ENCODE measurements around the gene KRT81. TPM values are rescaled to one million over a fixed set of nuclear protein-coding genes. Genes with fewer than 3 reads are reported as not detected.

Gene KRT81
- total RNA-seq, 4 donors from 2014 or later, result 0.19 to 0.42 TPM; not detected in 2

DNA sequence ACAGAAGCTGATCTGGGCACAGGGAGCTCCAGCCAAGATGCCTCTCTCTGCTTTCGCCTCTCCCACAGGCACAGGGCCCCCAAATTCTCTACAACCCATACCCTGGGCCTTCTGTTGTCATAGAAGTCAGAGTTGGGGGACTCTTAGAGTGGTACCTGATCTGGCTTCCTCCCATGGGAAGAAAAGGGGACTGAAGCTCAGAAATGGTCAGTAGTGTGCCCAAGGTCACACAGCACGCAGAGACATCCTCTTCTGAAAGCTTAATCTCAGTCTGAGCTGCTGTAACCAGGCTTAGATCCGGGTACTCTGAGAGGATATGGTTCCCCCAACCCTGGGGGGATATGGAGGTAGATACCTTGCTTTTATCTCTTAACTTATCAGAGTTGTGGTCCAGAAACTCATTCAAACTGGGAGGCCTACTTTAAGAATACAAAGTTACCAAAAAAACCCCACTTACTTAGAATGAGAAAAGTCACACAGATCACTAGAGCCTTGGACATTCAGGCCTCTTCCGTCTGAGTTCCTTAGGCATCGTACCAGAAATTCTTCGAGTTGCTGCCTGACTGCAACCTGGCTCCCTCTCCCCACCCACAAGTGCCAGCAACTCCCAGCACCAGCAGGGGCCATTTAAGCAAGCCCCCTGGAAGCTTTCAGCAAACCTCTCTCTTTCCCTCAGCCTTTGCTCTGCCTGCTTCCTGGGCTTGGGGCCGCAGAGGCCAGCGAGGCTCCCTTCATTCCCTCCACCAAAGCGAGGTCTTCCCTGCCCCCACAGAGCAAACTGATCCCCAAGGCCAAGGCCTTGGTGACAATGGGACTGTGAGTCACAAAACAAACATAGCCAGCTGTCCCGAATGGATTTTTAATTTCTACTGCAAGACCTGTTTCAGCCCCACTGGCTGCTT is 44.4 kb downstream of the KRT81 start:
- intact Hi-C loops (cut with DNase I), result no loop called here
- DNase-seq (ENCODE audit: extremely low spot score), result no peak
- Histone ChIP-seq H3K27me3 (peaks cover 0 to 30% (median 0%) of the 10 kb centered on the region in 4 donors), H3K4me3 (no peak overlapping the region), H3K27ac (replicated peaks in 1 of 4) (peak overlapping the region in 1 of 4 donors; percentile 15), H3K9me3 (no peaks in the 10 kb centered on the region), H3K36me3 (no peaks in the 10 kb centered on the region), H3K4me1 (peaks cover 28 to 67% (median 59%) of the 10 kb centered on the region in 4 donors)
- TF ChIP-seq POLR2AphosphoS5 (IDR thresholded peaks at IDR 0.05), result no peak
- TF ChIP-seq POLR2A (IDR thresholded peaks at IDR 0.05; ENCODE audit: low read depth), result no peak
- TF ChIP-seq, protein P1, sequence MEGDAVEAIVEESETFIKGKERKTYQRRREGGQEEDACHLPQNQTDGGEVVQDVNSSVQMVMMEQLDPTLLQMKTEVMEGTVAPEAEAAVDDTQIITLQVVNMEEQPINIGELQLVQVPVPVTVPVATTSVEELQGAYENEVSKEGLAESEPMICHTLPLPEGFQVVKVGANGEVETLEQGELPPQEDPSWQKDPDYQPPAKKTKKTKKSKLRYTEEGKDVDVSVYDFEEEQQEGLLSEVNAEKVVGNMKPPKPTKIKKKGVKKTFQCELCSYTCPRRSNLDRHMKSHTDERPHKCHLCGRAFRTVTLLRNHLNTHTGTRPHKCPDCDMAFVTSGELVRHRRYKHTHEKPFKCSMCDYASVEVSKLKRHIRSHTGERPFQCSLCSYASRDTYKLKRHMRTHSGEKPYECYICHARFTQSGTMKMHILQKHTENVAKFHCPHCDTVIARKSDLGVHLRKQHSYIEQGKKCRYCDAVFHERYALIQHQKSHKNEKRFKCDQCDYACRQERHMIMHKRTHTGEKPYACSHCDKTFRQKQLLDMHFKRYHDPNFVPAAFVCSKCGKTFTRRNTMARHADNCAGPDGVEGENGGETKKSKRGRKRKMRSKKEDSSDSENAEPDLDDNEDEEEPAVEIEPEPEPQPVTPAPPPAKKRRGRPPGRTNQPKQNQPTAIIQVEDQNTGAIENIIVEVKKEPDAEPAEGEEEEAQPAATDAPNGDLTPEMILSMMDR (IDR thresholded peaks at IDR 0.05), result no peak
- TF ChIP-seq EP300 (IDR thresholded peaks at IDR 0.05), result no peak
- 72% methylated on average over 10 of the region's 10 CpGs for WGBS

GRCh38 chr12:52245962-52246569 is 45.3 kb downstream of the KRT81 start:
- H3K9me3 ChIP-seq, result no peaks in the 10 kb centered on the region
- intact Hi-C loops (cut with DNase I), result no loop called here
- H3K27me3 ChIP-seq, result peaks cover 0 to 30% (median 0%) of the 10 kb centered on the region in 4 donors
- TF ChIP-seq POLR2AphosphoS5 (IDR thresholded peaks at IDR 0.05), result no peak
- DNase-seq (ENCODE audit: extremely low spot score), result no peak
- WGBS, result 79% methylated on average over 7 of the region's 7 CpGs
- no peak overlapping the region for H3K27ac ChIP-seq (replicated peaks in 1 of 4)
- no peaks in the 10 kb centered on the region for H3K36me3 ChIP-seq
- H3K4me1 ChIP-seq, result peaks cover 28 to 67% (median 59%) of the 10 kb centered on the region in 4 donors
- H3K4me3 ChIP-seq, result no peak overlapping the region

GRCh38 chr12:52245259-52245961 is 45.9 kb downstream of the KRT81 start:
- peaks cover 28 to 67% (median 59%) of the 10 kb centered on the region in 4 donors for H3K4me1 ChIP-seq
- intact Hi-C loops (cut with DNase I), result no loop called here
- TF ChIP-seq EP300 (IDR thresholded peaks at IDR 0.05), result no peak
- no peak for TF ChIP-seq POLR2A (IDR thresholded peaks at IDR 0.05; ENCODE audit: low read depth)
- no peak for TF ChIP-seq POLR2AphosphoS5 (IDR thresholded peaks at IDR 0.05)
- TF ChIP-seq, protein P1 (IDR thresholded peaks at IDR 0.05), result no peak

GRCh38 chr12:52244615-52244994 is 46.7 kb downstream of the KRT81 start:
- Histone ChIP-seq H3K4me1 (peaks cover 24 to 62% (median 50%) of the 10 kb centered on the region in 4 donors), H3K27ac (replicated peaks in 1 of 4) (peak overlapping the region; percentile 33 to 65 (median 54)), H3K9me3 (no peaks in the 10 kb centered on the region), H3K36me3 (no peaks in the 10 kb centered on the region), H3K27me3 (peaks cover 0 to 19% (median 0%) of the 10 kb centered on the region in 4 donors), H3K4me3 (no peak overlapping the region)
- intact Hi-C loops (cut with DNase I), result no loop called here
- DNase-seq (ENCODE audit: extremely low spot score), result no peak
- TF ChIP-seq POLR2A (IDR thresholded peaks at IDR 0.05; ENCODE audit: low read depth) (no peak), POLR2AphosphoS5 (IDR thresholded peaks at IDR 0.05) (no peak), EP300 (IDR thresholded peaks at IDR 0.05) (no peak)
- TF ChIP-seq, protein P1 (IDR thresholded peaks at IDR 0.05), result no peak
- WGBS, result 85% methylated on average over 3 of the region's 3 CpGs

More at GRCh38 chr12:52245259-52245961, 45.9 kb downstream of the KRT81 start:
- H3K4me3 ChIP-seq, result no peak overlapping the region
- no peaks in the 10 kb centered on the region for H3K9me3 ChIP-seq
- H3K27ac ChIP-seq (replicated peaks in 1 of 4), result no peak overlapping the region
- peaks cover 0 to 25% (median 0%) of the 10 kb centered on the region in 4 donors for H3K27me3 ChIP-seq
- 91% methylated on average over 13 of the region's 20 CpGs for WGBS
- no peaks in the 10 kb centered on the region for H3K36me3 ChIP-seq
- DNase-seq (ENCODE audit: extremely low spot score), result no peak

Measured in esophagus muscularis mucosa (tissue), 4 donors.